HG03025 (cell line): Measurements from ENCODE around the gene FOXA1.

Source experiments
- ATAC-seq: cut with Tn5 transposase; IDR thresholded peaks from one replicate; pipeline ENCODE4 v1.9.1; 2021; ENCODE audit warnings: mild to moderate bottlenecking, moderate library complexity; ENCODE audit not compliant: unreplicated experiment, low FRiP score

The FOXA1 gene

DNA sequence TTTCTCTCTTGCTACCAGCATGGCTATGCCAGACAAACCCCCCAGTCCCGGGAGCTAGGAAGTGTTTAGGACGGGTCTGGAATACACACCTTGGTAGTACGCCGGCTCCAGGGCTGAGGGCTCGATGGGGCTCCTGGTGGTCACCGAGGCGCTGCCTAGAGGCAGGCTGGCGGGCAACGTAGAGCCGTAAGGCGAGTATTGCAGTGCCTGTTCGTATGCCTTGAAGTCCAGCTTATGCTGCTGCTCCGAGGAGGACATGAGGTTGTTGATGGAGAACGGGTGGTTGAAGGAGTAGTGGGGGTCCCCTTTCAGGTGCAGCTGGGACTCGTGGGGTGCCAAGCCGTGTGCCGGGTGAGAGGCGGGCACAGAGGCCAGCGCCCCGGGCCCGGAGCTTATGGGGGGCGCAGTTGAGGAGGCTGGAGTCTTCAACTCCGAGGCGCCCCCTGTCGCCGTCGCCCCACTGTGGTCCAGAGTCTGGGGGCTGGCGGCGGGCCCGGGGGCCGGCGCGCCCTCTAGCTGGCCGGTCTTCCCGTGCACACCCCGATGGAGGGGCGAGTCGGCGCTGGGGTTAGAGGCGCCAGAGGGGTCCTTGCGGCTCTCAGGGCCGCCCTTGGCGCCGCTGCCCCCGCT is 3.6 kb downstream of the FOXA1 start:
- no peak for ATAC-seq

DNA sequence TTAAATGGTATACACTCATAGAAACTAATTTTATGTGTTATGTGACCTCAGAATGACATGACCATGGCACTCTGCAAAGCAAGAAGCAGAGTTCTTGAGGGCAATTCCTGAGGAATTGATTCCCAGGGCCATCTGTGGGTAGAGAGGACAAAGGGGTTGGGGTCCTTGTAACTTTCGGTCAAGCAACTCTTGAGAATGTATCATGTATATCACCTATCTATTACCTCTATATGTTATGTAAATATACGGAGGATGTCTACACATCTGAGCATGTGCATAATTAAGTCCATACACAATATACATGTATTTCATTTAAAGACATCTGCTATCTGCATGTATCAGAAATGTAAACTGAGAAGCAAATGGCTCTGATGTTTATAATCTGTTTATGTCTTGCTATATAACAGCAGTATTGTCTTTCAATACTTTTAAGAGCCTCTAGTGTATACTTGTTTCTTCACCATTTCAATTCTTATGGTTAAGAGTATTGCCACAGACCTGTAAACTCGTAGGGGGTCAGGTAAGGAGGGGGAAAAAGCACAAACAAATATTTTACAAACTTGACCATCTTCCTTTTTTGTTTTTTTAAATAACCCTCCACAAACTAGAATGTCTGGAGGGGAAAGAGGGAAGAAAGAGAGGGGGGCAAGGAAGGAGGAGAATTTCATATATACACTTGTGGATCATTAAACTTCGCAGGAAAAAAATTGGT is 4.5 kb downstream of the FOXA1 start:
- no peak for ATAC-seq

DNA sequence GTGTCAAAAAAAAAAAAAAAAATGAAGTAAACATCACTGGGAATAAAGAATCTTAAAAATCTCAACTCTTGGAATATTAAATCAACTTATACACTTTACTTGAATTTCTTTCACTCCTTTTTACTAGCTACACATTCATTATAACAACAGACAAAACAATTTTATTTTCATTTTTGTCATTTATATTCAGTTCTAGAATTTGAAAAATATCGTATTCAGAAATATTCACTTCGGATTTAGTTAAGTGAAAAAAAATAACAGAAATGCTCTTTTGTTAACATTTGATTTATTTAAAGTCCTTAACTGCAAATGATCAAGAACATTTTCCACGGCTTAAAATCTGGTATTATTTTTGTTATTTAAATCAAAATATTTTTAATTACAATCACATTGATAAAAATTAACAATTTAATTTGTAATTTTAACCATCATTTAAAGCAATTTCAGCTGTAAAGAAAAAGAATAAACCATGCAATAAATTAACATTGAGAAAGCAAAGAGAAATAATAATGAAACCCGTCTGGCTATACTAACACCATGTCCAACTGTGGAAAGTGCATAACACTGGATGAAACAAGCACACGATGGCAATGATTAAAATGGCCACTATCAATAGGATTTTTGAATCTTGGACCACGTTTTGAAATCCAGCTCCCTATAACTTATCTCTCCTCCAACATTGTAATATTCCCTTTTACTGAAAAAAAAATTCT is 5.2 kb downstream of the FOXA1 start:
- ATAC-seq = no peak

DNA sequence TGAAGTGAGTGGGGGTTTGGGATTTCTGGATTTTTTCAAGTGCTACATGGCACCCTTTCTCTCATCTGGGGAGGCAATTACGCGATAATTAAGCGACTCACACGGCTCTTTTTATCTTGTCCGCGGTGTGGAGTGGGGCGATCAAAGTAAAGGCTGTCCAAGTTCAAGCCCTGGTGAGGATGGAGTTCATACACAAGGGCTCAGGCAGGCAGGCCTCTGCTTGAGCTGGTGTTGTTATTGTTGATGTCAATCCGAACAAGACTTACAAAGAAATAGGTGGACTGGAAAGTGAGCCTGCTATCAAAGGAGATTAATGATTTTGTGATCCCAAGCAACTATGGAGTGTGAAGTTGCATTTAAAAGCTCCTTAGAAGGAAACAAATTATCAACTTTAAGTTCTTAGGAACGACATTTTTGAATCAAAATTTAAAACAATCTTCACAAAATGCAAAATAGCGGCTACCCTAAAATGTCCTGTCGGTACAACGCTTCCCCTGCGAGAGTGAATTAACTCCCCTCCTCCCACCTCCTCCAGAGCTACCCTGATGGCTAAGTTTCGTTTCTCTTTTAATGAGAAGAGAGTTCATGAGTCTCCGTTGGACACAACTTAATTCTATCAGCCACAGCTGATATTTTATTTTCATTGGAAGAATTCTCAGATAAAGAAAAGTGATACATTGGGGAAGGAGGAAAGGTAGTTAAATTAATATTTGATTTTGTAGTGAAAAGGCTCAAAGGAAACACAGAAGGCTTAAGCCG is 5.9 kb downstream of the FOXA1 start:
- ATAC-seq = no peak

DNA sequence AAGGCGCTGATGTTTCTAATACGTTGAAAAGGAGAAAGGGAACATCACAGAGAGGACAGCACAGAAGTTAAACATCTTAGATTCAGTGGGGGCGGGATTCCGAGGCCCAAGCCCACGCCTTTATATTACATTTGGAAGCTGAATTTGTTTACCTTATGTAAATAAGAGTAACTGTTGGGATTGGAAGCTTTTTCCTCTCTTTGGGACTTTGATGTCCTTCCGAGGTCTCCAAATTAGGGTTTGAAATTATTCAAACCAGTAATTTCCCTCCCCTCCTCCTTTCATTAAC is 6.4 kb downstream of the FOXA1 start:
- no peak for ATAC-seq

DNA sequence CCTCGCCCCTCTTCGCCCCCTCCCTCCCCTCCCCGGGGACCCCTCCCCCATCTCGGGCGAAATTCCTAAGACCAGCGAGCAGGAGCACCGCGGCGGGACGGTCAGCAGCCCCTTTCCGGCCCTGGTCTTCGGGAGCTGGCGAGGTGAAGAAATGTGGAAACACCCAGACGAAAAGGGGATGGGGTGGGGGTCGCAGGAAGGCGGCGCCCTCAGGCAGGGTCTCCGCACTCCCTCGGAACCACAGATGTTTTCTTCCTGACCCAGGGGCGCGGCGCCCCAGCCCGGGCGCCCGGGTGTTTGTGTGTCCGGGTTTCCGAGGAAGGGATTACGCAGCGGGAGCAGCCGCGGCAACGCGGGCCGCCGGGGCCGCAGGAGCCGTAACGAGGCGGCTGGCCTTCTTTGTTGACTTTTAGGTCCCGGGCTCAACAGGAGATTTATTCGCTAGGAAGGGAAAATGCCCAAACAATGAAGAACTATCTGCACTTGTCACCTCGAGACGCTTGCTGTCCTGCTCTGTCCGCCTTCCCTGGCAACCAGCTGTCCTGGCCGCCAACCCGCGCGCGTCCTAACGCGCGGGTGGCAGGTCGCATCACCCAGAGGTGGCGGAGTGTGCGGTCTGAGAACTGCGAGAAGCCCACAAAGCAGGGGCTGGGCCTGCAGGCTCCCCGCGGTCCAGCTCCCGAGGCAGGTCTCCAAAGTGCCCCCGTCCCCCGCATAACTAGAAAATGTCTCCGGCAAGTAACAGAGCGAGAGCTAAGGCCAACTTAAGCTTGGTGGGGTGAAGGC is 7.0 kb downstream of the FOXA1 start:
- no peak for ATAC-seq

DNA sequence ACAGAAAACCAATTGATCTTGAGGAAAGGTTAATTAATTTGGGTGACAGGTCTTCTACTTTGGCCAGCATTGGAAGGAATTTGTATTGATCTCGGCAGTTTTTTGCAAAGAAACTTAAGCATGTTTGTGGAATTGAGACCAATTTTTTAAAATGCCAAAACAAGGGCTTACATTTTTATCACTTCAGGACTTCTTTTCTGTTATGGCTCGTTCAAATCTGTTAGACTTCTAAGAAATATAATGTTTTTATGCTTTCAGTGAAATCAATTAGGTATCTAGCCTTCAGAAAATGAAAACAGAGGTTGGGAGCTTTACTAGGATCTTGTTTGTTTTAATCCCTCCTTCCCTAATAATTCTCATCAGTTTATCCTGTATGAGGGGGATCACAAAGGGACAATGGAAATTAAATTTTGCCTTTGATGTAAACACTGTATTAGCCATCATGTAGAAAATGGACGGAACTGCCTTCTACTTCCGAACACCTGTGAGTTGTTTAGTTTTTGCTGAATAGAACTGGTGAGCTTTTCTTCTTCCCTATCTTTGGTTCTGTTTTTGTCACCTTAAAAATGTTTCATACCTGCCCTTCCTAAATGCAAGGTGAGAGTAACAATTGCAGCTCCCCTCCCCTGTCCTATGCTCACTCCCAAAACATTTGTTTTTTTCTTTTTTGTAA is 7.8 kb downstream of the FOXA1 start:
- no peak for ATAC-seq

DNA sequence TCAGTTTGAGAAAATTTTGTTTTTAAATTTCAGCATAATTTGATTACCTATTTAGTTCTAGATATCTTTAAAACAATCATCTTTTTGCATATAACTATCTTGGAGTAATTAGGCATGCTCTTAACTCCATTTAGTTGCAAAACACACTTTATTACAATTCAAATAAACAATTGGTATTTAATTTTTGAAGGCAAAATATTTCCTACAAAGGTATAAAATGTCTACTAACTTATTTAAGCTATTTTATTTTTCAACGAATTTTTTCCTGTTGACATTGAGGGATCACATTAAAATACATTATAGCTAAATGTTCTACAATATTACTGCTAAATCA is 8.3 kb downstream of the FOXA1 start:
- ATAC-seq = no peak

DNA sequence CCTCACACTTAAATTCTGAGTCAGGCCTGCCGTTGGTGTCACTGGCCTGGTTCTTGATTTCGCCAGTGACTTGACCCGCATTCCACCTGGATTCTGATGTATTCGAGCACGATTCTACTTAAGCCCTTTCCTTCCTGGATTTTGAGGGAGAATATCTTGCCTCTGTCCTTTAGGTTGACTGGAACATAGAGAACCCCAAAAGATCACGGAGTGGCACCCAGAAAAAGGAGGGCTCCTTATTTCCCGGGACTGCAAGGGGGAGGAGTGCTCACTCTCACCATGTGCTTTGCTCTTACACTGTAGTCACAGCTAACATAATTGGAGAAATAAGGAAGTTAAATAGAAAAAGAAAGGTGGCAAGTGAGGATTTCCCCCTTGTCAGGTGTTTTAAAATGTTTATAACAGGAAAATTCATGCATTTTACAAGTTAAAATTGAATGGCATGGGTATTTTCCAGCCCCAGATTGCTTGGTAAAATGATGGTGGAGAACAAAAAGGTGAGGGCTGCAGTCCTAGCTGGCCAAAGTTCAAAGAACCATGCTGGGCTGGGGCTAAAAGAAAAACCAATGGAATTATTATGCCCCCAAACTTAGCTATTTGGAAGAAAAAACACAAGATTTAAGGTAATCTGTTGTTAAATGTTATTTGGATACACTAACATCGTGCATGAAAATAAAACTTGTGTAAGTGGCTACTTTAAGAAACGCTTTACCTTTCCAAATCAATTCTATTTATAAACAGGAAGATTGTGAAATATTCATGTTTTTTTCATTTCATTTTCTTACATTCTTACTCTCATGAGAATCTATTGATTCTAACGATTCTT is 8.9 kb downstream of the FOXA1 start:
- ATAC-seq = no peak

DNA sequence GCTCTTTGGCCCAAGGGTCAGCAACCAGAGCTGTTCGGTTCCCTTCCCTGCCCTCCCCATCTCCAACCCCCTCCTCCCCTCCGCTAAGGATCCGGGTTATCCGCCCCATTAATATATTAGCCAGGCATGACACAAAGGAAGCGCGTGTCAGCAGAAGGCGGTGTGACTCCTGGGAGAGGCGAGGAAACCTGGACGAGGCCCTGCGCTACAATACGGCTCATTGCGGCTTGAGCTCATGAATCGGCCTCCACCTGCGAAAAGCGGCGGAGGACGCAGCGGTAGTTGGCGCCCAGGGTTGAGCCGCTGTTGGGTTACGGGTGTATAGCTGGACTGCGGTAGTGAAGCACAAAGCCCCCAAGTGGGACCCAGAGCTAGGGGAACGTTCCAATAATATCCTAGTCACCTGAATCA is 9.9 kb downstream of the FOXA1 start:
- ATAC-seq = no peak

DNA sequence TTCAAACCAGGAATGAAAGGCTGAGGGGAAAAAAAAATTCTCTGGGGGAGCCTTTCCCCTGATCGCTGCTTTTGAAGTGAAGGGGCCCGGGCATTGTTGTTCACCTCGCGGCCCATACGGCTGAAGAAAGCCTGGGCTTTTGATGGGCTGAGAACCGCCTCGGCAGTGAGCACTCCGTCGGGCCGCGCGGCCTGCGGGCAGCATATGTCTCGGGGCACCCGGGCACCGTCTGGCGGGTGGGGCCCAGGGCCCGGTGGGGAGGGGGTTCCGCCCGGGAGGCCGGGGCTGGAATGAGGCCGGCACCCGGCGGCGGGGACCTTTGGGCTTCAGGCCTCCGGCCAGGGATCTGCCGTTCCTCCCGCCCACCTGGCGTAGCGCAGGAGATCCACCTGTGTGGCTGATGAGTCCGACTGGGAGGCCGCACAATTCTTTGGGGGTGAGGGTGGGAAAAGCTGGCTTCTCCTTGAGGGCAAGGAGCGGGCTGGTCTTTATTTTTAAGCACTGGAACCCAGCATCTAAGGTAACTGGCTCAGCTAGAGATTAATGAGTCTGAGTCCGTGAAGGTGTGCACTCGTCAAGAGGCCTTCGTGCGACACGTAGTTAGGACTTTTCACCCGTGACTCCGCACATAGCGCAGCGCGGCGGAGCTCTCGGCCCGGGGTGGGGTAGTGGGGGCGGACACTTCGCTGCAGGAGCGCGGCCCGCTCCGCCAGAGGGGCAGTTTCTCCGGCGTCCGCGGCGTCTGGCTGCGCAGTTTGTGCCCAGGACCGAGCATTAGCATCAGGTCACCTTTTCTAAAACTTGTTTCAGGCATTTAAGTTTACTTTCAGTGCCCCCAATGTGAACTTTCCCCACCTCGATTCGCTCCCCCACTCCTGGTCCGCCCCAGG is 10.6 kb downstream of the FOXA1 start:
- no peak for ATAC-seq

DNA sequence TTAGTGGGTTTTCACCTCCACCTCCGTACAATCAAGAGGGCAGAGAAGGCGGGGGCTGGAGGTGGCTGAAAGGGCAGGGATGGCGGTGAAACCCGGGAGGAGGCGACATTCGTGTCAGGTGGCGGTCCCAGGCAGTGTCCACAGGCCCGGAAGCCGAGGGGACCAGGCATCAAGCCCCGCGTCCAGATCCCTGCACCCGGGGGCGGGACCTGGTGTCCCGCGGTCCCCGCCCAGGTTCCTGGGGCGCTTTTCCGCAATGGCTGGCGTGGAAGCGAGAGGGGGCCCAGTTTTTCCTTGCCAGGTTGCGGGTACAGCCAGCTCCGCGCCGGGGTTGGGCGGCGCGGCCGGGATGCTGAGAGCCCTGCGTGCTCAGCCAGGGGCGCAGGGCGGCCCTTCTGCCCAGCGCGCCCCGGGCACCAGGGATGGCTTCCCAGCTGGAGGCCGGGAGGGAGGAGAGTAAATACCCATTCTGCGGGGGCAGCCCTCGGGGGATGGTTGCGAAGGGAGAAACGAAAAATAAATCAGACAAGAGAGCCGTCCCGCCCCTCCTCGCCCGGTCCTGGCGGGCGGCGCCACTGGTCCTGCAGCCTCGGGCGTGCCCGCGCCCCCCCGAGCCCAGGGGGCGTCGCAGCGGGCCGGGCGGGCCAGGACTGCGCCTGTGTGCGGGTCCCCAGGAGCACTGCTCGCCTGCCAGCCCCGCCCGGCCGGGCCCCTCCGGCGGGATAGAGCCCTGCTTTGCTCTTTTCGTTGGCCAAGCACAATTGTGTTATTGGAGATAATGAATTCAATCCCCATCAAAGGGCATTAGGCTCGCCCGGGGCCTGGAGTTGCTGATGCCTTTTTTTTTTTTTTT is 11.5 kb downstream of the FOXA1 start:
- no peak for ATAC-seq

DNA sequence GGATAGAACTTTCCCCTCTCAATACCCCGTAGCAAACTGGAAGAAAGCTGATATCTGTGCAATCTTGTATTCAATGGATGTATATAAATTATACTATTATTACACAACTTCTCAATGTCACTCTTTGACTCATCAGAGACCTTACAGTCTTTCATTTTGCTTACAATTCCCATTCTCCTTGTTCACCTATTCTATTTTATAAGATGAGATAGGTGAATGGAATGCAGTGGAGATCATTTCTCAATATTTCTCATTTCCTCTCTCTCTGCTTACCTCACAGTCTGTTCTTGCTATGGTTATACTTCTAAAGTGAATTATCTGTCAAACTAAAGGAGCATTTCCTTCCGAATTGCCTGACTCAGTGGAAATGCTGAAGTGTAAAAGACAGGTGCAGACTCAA is 14.9 kb downstream of the FOXA1 start:
- no peak for ATAC-seq

DNA sequence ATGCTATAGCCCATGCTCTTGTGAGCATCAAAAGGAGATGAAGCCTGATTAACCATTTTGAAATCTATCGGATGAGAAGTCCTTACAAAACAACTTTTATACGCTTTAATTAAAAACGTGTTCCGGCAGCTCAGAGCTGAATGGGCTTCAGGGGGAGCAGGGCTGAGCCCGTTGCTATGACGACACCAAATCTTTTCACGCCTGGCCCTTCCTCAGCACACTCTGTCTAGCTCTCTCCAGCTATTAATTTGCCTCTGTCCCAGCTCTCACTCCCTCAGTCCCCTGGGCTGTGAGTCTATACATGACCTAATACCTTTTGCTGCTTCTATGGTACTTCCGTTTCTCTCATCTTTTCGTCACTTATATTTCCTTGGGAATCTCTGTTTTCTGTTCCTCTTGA is 15.8 kb downstream of the FOXA1 start:
- no peak for ATAC-seq

DNA sequence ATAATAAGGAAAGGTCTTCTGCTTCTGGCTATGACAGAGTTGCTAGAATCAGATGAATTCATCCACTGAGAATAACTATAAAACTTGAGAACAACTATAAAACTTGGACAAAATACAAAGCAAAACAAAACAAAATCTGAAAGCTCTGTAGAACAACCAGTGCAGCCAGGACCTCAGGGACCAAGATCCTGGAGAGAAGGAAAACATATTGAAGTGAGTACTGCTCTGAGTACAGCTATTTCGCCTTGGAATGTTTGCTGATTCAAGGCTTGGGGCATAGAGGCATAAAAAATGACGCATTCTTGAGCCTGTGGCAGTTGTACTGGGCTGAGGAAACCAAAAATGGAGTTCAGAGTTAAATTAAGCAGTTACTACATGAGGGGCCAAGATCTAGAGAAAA is 21.7 kb downstream of the FOXA1 start:
- ATAC-seq = no peak

DNA sequence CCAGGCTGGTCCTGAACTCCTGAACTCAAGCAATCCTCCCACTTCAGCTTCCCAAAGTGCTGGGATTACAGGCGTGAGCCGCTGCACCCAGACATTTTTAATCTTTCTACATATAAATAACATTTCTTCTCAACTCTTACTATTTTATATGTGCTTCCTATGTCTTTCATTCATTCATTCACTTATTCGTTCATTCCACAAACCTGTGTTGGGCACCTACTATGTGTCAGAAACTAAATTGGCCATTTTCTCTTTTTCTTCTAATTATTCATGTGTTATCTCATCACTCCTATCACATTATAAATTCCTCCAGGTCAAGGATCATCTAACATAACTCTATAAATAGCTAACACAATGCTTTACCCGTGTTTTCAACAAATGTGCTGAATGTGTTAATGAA is 23.7 kb downstream of the FOXA1 start:
- no peak for ATAC-seq

DNA sequence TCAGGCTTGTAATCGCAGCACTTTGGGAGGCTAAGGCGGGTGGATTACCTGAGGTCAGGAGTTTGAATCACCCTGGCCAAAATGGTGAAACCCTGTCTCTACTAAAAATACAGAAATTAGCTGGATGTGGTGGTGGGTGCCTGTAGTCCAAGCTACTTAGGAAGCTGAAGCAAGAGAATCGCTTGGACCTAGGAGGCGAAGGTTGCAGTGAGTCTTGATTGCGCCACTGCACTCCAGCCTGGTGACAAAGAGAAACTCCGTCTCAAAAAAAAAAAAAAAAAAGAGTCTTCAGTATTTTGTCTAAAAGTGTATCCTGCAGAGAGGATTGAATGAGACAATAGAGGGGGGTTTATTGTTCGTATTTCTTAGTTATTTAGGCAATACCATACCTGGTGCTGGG is 25.3 kb downstream of the FOXA1 start:
- no peak for ATAC-seq
